GM10847 (cell line): ENCODE results near the gene WNT5A.

Source experiments
- POLR2A ChIP-seq: IDR thresholded peaks from 2 replicates; pipeline ENCODE4 v1.6.1; 2011; ENCODE audit not compliant: insufficient read length; ENCODE audit errors: extremely low read depth

WNT5A gene

GRCh38 chr3:55489798-55490132 is 2.7 kb upstream of the WNT5A start:
- TF ChIP-seq POLR2A = no peak

- TF ChIP-seq POLR2A = no peak
Observed at GRCh38 chr3:55488398-55489055, 1.4 kb upstream of the WNT5A start.

- no peak for TF ChIP-seq POLR2A
Observed at GRCh38 chr3:55487381-55488241, 505 bp upstream of the WNT5A start.

GRCh38 chr3:55486101-55486856 is 827 bp downstream of the WNT5A start:
- TF ChIP-seq POLR2A = no peak

- TF ChIP-seq POLR2A = no peak
Observed at GRCh38 chr3:55484801-55485791, 2.0 kb downstream of the WNT5A start.

GRCh38 chr3:55484191-55484689 is 2.9 kb downstream of the WNT5A start:
- no peak for TF ChIP-seq POLR2A

- no peak for TF ChIP-seq POLR2A
Observed at GRCh38 chr3:55483196-55484095, 3.7 kb downstream of the WNT5A start.

- TF ChIP-seq POLR2A = no peak
Observed at GRCh38 chr3:55482496-55483195, 4.5 kb downstream of the WNT5A start.

- TF ChIP-seq POLR2A = no peak
Observed at GRCh38 chr3:55481744-55482495, 5.2 kb downstream of the WNT5A start.

- no peak for TF ChIP-seq POLR2A
Observed at GRCh38 chr3:55480911-55481743, 6.0 kb downstream of the WNT5A start.

GRCh38 chr3:55477306-55478303 is 9.5 kb downstream of the WNT5A start:
- TF ChIP-seq POLR2A = no peak
